ENCODE results near the gene PIK3R1. TPM values are rescaled to one million over a fixed set of nuclear protein-coding genes. Genes with fewer than 3 reads are reported as not detected.
A peak's percentile ranks its signal among the peaks of the same experiment; 100 is the strongest.

PIK3R1 gene
- total RNA-seq, result 100 to 1,000 TPM in 1 of 4 donors, 10 to 100 TPM in 3; 44.9 to 222 (median 81.6) TPM

GRCh38 chr5:68215208-68215897 lies at the start of gene PIK3R1:
Gene PIK3R1, plus strand, starts transcription at chr5:68215756. Its CDS starts 10,920 bp downstream, at chr5:68226676.
- TF ChIP-seq EP300 (IDR thresholded peaks at IDR 0.05; ENCODE audit: low read depth) (no peak), POLR2A (IDR thresholded peaks at IDR 0.05) (peak; percentile 89), POLR2AphosphoS5 (IDR thresholded peaks at IDR 0.05) (peak; percentile 90 to 96 (median 95))
- TF ChIP-seq, protein P1, sequence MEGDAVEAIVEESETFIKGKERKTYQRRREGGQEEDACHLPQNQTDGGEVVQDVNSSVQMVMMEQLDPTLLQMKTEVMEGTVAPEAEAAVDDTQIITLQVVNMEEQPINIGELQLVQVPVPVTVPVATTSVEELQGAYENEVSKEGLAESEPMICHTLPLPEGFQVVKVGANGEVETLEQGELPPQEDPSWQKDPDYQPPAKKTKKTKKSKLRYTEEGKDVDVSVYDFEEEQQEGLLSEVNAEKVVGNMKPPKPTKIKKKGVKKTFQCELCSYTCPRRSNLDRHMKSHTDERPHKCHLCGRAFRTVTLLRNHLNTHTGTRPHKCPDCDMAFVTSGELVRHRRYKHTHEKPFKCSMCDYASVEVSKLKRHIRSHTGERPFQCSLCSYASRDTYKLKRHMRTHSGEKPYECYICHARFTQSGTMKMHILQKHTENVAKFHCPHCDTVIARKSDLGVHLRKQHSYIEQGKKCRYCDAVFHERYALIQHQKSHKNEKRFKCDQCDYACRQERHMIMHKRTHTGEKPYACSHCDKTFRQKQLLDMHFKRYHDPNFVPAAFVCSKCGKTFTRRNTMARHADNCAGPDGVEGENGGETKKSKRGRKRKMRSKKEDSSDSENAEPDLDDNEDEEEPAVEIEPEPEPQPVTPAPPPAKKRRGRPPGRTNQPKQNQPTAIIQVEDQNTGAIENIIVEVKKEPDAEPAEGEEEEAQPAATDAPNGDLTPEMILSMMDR (IDR thresholded peaks at IDR 0.05), result peak; percentile 54 to 89 (median 58)
- H3K9me3 ChIP-seq, result peaks cover 0 to 5% of the 10 kb centered on the region in 2 donors
- no peaks in the 10 kb centered on the region for H3K27me3 ChIP-seq
- intact Hi-C loops (cut with DNase I; ENCODE audit: low total_unique reads) (no loop called here), in situ Hi-C loops (cut with MboI; ENCODE audit: low pct_ligation_motif_present in 1 of 4, low pct_unique_long_range_greater_than_20kb in 1 of 4, low sequenced_read_pairs in 3 of 4) (no loop called here)
- H3K36me3 ChIP-seq, result no peaks in the 10 kb centered on the region
- peak within 1 kb of the TSS; percentile 96 to 99 (median 99) for H3K27ac ChIP-seq
- 1% methylated on average over 58 of the region's 78 CpGs; no CpG with 5 or more reads in 1 of the 2 donors for WGBS, 2 donors (ENCODE audit: low coverage in 1 of 2)
- H3K4me3 ChIP-seq, result peak within 1 kb of the TSS; percentile 72 to 89 (median 84)
- peaks cover 8 to 37% (median 24%) of the 10 kb centered on the region in 4 donors for H3K4me1 ChIP-seq
- peak; percentile 97 for DNase-seq

GRCh38 chr5:68167195-68167651 lies 48.3 kb upstream of the PIK3R1 start:
- Histone ChIP-seq H3K9me3 (no peaks in the 10 kb centered on the region), H3K36me3 (no peaks in the 10 kb centered on the region), H3K27me3 (no peaks in the 10 kb centered on the region), H3K4me1 (peaks cover 0 to 23% (median 0%) of the 10 kb centered on the region in 4 donors), H3K4me3 (no peak overlapping the region), H3K27ac (no peak overlapping the region)
- WGBS, 2 donors (ENCODE audit: low coverage in 1 of 2), result 83 to 93% methylated on average over 1 to 4 of the region's 4 CpGs
- no peak for DNase-seq
- intact Hi-C loops (cut with DNase I; ENCODE audit: low total_unique reads) (no loop called here), in situ Hi-C loops (cut with MboI; ENCODE audit: low pct_ligation_motif_present in 1 of 4, low pct_unique_long_range_greater_than_20kb in 1 of 4, low sequenced_read_pairs in 3 of 4) (no loop called here)
- no peak for TF ChIP-seq POLR2A (IDR thresholded peaks at IDR 0.05)
- TF ChIP-seq EP300 (IDR thresholded peaks at IDR 0.05; ENCODE audit: low read depth), result no peak
- TF ChIP-seq, protein P1 (IDR thresholded peaks at IDR 0.05), result no peak
- TF ChIP-seq POLR2AphosphoS5 (IDR thresholded peaks at IDR 0.05), result no peak

DNA sequence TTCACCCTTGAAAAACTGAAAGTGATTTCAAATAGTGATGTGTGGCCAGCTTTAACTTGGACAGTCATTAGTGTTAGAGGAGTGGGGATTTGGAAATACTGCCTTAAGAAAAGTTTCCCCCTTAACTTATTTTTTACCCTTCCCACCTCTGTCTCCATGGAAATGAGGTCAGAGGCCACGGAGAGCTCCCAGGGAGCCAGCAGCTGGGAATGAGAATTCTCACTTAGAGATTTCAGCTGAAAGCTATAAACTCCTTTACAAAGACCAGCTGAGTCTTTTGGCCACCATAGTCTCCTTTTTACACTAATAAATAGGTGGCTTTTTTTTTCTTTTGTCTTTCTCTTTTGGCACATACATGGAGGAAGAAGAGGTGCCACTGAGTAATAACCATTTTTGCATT lies 45.7 kb upstream of the PIK3R1 start:
- no peaks in the 10 kb centered on the region for H3K36me3 ChIP-seq
- peak overlapping the region; percentile 69 to 81 (median 75) for H3K27ac ChIP-seq
- 39 to 40% methylated on average over 1 of the region's 1 CpG for WGBS, 2 donors (ENCODE audit: low coverage in 1 of 2)
- DNase-seq, result peak; percentile 21
- in situ Hi-C loops (cut with MboI; ENCODE audit: low pct_ligation_motif_present in 1 of 4, low pct_unique_long_range_greater_than_20kb in 1 of 4, low sequenced_read_pairs in 3 of 4), result no loop called here
- no peaks in the 10 kb centered on the region for H3K27me3 ChIP-seq
- H3K9me3 ChIP-seq, result no peaks in the 10 kb centered on the region
- intact Hi-C loops (cut with DNase I; ENCODE audit: low total_unique reads), result loop anchor here (2.0 kb wide), 1 partner anchor 79 kb away; no protein-coding TSS in a partner anchor
- peaks cover 0 to 26% (median 0%) of the 10 kb centered on the region in 4 donors for H3K4me1 ChIP-seq
- no peak overlapping the region for H3K4me3 ChIP-seq
- TF ChIP-seq POLR2AphosphoS5 (IDR thresholded peaks at IDR 0.05), result peak in 1 of 3 donors; percentile 17
- TF ChIP-seq POLR2A (IDR thresholded peaks at IDR 0.05), result no peak

DNA sequence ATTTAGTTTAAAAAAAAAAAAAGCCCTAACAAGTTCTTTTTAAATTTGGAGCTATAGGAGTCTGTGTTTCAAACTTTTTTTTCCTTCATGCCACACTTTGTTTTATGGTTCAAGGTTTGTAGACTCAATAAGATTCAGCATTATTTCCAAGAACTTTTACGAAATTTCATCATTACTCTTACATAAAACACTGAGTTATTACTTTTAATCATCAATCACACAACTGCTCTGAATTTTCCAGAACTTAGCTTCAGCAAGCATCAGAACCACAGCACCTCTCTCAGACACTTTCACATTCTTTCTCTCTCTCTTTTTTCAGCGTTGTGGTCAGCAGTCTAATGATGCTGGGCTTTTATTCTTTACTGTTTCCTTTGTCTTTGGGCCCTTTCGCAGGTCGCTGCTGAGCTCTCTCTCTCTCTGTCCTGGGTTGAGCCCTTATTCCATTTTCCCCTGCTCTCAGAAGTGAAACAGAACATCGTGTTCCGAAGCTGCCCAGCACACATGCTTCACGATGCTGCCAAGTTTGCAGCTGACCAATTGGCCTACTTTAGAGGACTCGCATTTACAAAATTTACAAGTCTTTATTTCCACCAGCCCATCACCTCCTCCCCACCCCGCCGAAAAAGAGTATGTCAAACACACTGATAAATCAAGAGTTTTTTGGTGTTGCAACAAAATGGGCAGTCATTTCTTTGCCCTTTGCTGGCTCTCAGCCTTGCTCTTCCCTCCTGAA lies 44.6 kb upstream of the PIK3R1 start:
- H3K36me3 ChIP-seq, result no peaks in the 10 kb centered on the region
- peak overlapping the region; percentile 69 to 81 (median 75) for H3K27ac ChIP-seq
- no peak for TF ChIP-seq POLR2A (IDR thresholded peaks at IDR 0.05)
- TF ChIP-seq EP300 (IDR thresholded peaks at IDR 0.05; ENCODE audit: low read depth), result peak; percentile 96
- TF ChIP-seq, protein P1 (IDR thresholded peaks at IDR 0.05), result no peak
- TF ChIP-seq POLR2AphosphoS5 (IDR thresholded peaks at IDR 0.05), result peak; percentile 76 to 89 (median 89)
- intact Hi-C loops (cut with DNase I; ENCODE audit: low total_unique reads), result loop anchor here (2.0 kb wide), 1 partner anchor 78 kb away; no protein-coding TSS in a partner anchor
- H3K27me3 ChIP-seq, result no peaks in the 10 kb centered on the region
- H3K4me1 ChIP-seq, result peaks cover 0 to 26% (median 0%) of the 10 kb centered on the region in 4 donors
- DNase-seq, result peak; percentile 60
- H3K4me3 ChIP-seq, result no peak overlapping the region
- WGBS, 2 donors (ENCODE audit: low coverage in 1 of 2), result 47 to 67% methylated on average over 7 to 10 of the region's 10 CpGs
- H3K9me3 ChIP-seq, result no peaks in the 10 kb centered on the region
- in situ Hi-C loops (cut with MboI; ENCODE audit: low pct_ligation_motif_present in 1 of 4, low pct_unique_long_range_greater_than_20kb in 1 of 4, low sequenced_read_pairs in 3 of 4), result no loop called here
